IMR-90 (cell line): Measurements from ENCODE around the gene FGGY. TPM values are rescaled to one million over a fixed set of nuclear protein-coding genes. Genes with fewer than 3 reads are reported as not detected.

ENCODE experiments used
- ATAC-seq: fragments of 200-7000 bp; cut with Tn5 transposase; 2 replicates; pipeline ENCODE4 v1.9.1; 2020; ENCODE audit warnings: low read depth, mild to moderate bottlenecking, moderate library complexity
- BruUV-seq: library from RNA; stranded (reverse); fragments of 400-500 nt; replicated peaks from 2 replicates; lab custom pipeline; 2021; lab: Mats Ljungman, UMichigan
- CTCF ChIA-PET: fragments of 300-600 bp; formaldehyde crosslinking; extraction: SDS; loops from one replicate; lab custom pipeline; 2021; ENCODE audit warnings: antibody characterized with exemption; lab: Yijun Ruan, JAX
- POLR2A ChIA-PET: fragments of 300-600 bp; sonication (Branson Sonifier 250); formaldehyde crosslinking; loops from one replicate; lab custom pipeline; 2022; ENCODE audit warnings: antibody characterized with exemption; ENCODE audit not compliant: unreplicated experiment; lab: Charles Lee
- DNase-seq: peaks from one replicate; pipeline ENCODE4 v3.0.0; 2013
- H2AFZ ChIP-seq: replicated peaks from 2 replicates; pipeline ENCODE3; 2013; ENCODE audit warnings: low read length, mild to moderate bottlenecking; ENCODE audit not compliant: poor library complexity
- H2AK5ac ChIP-seq: 2 replicates; pipeline ENCODE4 v1.6.1; 2013; ENCODE audit warnings: low read depth, low read length, inconsistent platforms
- H2AK9ac ChIP-seq: replicated peaks from 2 replicates; pipeline ENCODE3; 2013; ENCODE audit warnings: mild to moderate bottlenecking, low read depth, low read length, moderate library complexity; ENCODE audit not compliant: poor library complexity
- H2BK120ac ChIP-seq: 2 replicates; pipeline ENCODE4 v1.6.1; 2013; ENCODE audit warnings: low read depth, low read length, inconsistent platforms
- H2BK15ac ChIP-seq: 3 replicates; pipeline ENCODE4 v1.6.1; 2013; ENCODE audit warnings: low read depth, low read length, inconsistent platforms
- H2BK20ac ChIP-seq: 2 replicates; pipeline ENCODE4 v1.6.1; 2013; ENCODE audit warnings: low read depth, mild to moderate bottlenecking, inconsistent platforms, low read length, moderate library complexity
- H2BK5ac ChIP-seq: 2 replicates; pipeline ENCODE4 v1.6.1; 2013; ENCODE audit warnings: mild to moderate bottlenecking, low read depth, low read length, inconsistent platforms; ENCODE audit not compliant: poor library complexity, severe bottlenecking
- H3K14ac ChIP-seq: replicated peaks from 2 replicates; pipeline ENCODE4 v1.6.1; 2013; ENCODE audit warnings: low read depth, low read length, inconsistent platforms
- H3K18ac ChIP-seq: 2 replicates; pipeline ENCODE4 v1.6.1; 2013; ENCODE audit warnings: low read depth, low read length, control low read depth
- H3K23ac ChIP-seq: 2 replicates; pipeline ENCODE4 v1.6.1; 2013; ENCODE audit warnings: low read depth, low read length, inconsistent platforms
- H3K27ac ChIP-seq: 2 replicates; pipeline ENCODE4 v1.5.1; 2013; ENCODE audit warnings: mild to moderate bottlenecking, control low read depth, low read length; ENCODE audit not compliant: insufficient read depth
- H3K27me3 ChIP-seq: 2 replicates; pipeline ENCODE4 v1.6.1; 2013; ENCODE audit warnings: low read length; ENCODE audit not compliant: control insufficient read depth, insufficient read depth
- H3K36me3 ChIP-seq: 2 replicates; pipeline ENCODE4 v1.6.1; 2013; ENCODE audit warnings: low read length, mixed read lengths; ENCODE audit not compliant: control insufficient read depth, insufficient read depth
- H3K4ac ChIP-seq: 2 replicates; pipeline ENCODE4 v1.6.1; 2013; ENCODE audit warnings: low read depth, low read length, inconsistent platforms
- H3K4me1 ChIP-seq: 2 replicates; pipeline ENCODE4 v1.6.1; 2013; ENCODE audit warnings: low read length, mixed read lengths; ENCODE audit not compliant: control insufficient read depth, insufficient read depth
- H3K4me2 ChIP-seq: 2 replicates; pipeline ENCODE4 v1.6.1; 2013; ENCODE audit warnings: low read depth, mild to moderate bottlenecking, control low read depth, low read length, moderate library complexity
- H3K4me3 ChIP-seq: 2 replicates; pipeline ENCODE4 v1.5.1; 2013; ENCODE audit warnings: low read depth, mild to moderate bottlenecking, control low read depth, low read length, moderate library complexity; ENCODE audit not compliant: insufficient read depth
- H3K56ac ChIP-seq: 2 replicates; pipeline ENCODE4 v1.6.1; 2013; ENCODE audit warnings: low read length, inconsistent platforms; ENCODE audit not compliant: insufficient read depth; ENCODE audit errors: extremely low read depth
- H3K79me1 ChIP-seq, 2 experiments: 2 replicates each; pipeline ENCODE4 v1.6.1; 2013; ENCODE audit warnings: low read length in 2 of 2, inconsistent platforms in 1 of 2, low read depth in 1 of 2
- H3K9ac ChIP-seq: 2 replicates; pipeline ENCODE4 v1.6.1; 2013; ENCODE audit warnings: low read depth, low read length, control low read depth
- H3K9me1 ChIP-seq: 2 replicates; pipeline ENCODE4 v1.6.1; 2013; ENCODE audit warnings: low read length, inconsistent platforms; ENCODE audit not compliant: insufficient read depth
- H3K9me3 ChIP-seq: 2 replicates; pipeline ENCODE4 v1.6.1; 2013; ENCODE audit warnings: low read length; ENCODE audit not compliant: control insufficient read depth, insufficient read depth
- H4K20me1 ChIP-seq: 2 replicates; pipeline ENCODE4 v1.6.1; 2013; ENCODE audit warnings: low read length, inconsistent platforms; ENCODE audit not compliant: insufficient read depth
- H4K5ac ChIP-seq: 2 replicates; pipeline ENCODE4 v1.6.1; 2013; ENCODE audit warnings: mild to moderate bottlenecking, low read depth, low read length, control low read depth
- H4K8ac ChIP-seq, 2 experiments: 2 replicates each; pipeline ENCODE4 v1.6.1; 2013; ENCODE audit warnings: low read depth in 2 of 2, low read length in 2 of 2, control low read depth in 1 of 2, inconsistent platforms in 1 of 2
- H4K91ac ChIP-seq: 2 replicates; pipeline ENCODE4 v1.6.1; 2013; ENCODE audit warnings: low read depth, low read length, inconsistent platforms; ENCODE audit not compliant: insufficient read depth
- BHLHE40 ChIP-seq: fragments of 150-350 bp; IDR thresholded peaks from 2 replicates; pipeline ENCODE4 v1.6.1; 2016; ENCODE audit warnings: mild to moderate bottlenecking, low read depth, low read length
- CEBPB ChIP-seq: IDR thresholded peaks from 2 replicates; pipeline ENCODE4 v1.6.1; 2012; ENCODE audit warnings: low read depth, low read length, improper control_type of control experiment
- CHD1 ChIP-seq: IDR thresholded peaks from 2 replicates; pipeline ENCODE4 v1.6.1; 2012; ENCODE audit warnings: low read depth, low read length, improper control_type of control experiment
- CTCF ChIP-seq: conservative IDR thresholded peaks from 2 replicates; pipeline ENCODE4 v1.5.1; 2012; ENCODE audit warnings: mild to moderate bottlenecking, low read depth, low read length, improper control_type of control experiment
- ELK1 ChIP-seq: fragments of 150-350 bp; IDR thresholded peaks from 2 replicates; pipeline ENCODE4 v1.6.1; 2016; ENCODE audit warnings: low read depth, mild to moderate bottlenecking, low read length, moderate library complexity, borderline replicate concordance
- FOS ChIP-seq: fragments of 150-350 bp; IDR thresholded peaks from 2 replicates; pipeline ENCODE4 v1.6.1; 2016; ENCODE audit warnings: low read depth, low read length
- MAFK ChIP-seq: IDR thresholded peaks from 2 replicates; pipeline ENCODE4 v1.6.1; 2012; ENCODE audit warnings: low read depth, low read length, improper control_type of control experiment
- POLR2A ChIP-seq: IDR thresholded peaks from 2 replicates; pipeline ENCODE4 v1.6.1; 2012; ENCODE audit warnings: mild to moderate bottlenecking, low read depth, low read length
- SMC3 ChIP-seq: fragments of 150-350 bp; IDR thresholded peaks from 2 replicates; pipeline ENCODE4 v1.6.1; 2016; ENCODE audit warnings: low read depth, mild to moderate bottlenecking, antibody characterized with exemption, low read length, moderate library complexity
- USF2 ChIP-seq: fragments of 150-350 bp; IDR thresholded peaks from 2 replicates; pipeline ENCODE4 v1.6.1; 2017; ENCODE audit warnings: mild to moderate bottlenecking, antibody characterized with exemption, low read length, low read depth
- WGBS, 2 experiments: methylation state at CpG; one replicate each; pipeline versions ENCODE4 v1.1.5 to v1.1.7; 2013; ENCODE audit warnings: missing lambda C conversion rate in 2 of 2; ENCODE audit not compliant: insufficient read length in 1 of 2; ENCODE audit errors: extremely low coverage in 2 of 2; 5-methylcytosine and 5-hydroxymethylcytosine counted together
- dilution Hi-C: fragments of 300-500 bp; cut with HindIII; formaldehyde crosslinking; loops from one replicate; pipeline ENCODE4 v1.14.3; 2018; ENCODE audit warnings: low sequenced_read_pairs; ENCODE audit not compliant: unreplicated experiment
- in situ Hi-C: fragments of 300-500 bp; cut with MboI; formaldehyde crosslinking; loops from 3 replicates; pipeline ENCODE4 v1.14.3; 2019; ENCODE audit warnings: low sequenced_read_pairs, inconsistent platforms, mixed read lengths
- intact Hi-C: fragments of 100-400 bp; cut with micrococcal nuclease; formaldehyde crosslinking; loops from 2 replicates; pipeline ENCODE4 v1.10.0; 2022
- polyA plus RNA-seq, 3 experiments: library from polyadenylated mRNA; depleted of rRNA; stranded (reverse); fragments of >200 nt; gene quantifications; 2 replicates each; pipeline ENCODE4 v1.2.3, GENCODE V29; 2012; ENCODE audit warnings: low replicate concordance in 1 of 3
- total RNA-seq: library from RNA; depleted of rRNA; stranded (reverse); fragments of >200 nt; gene quantifications from 2 replicates; pipeline ENCODE4 v1.2.3, GENCODE V29; 2012

The FGGY gene
- total and polyA plus RNA-seq, 2 of the 4 experiments (the other 2 are of a cell fraction): 5.6 to 14.0 TPM

GRCh38 chr1:59322814-59323213 lies 25.9 kb downstream of the FGGY start:
- no peak for ATAC-seq
- Histone ChIP-seq H3K27me3 (no peaks in the 10 kb centered on the region), H3K14ac (no peak overlapping the region), H3K23ac (no peak overlapping the region), H3K18ac (no peak overlapping the region), H4K5ac (no peak overlapping the region), H2AFZ (no peak overlapping the region), H2BK5ac (no peak overlapping the region), H3K56ac (no peak overlapping the region), H3K9me3 (no peaks in the 10 kb centered on the region), H3K36me3 (no peaks in the 10 kb centered on the region), H4K20me1 (no peaks in the 10 kb centered on the region), H2BK15ac (no peak overlapping the region), H3K27ac (no peak overlapping the region), H2AK5ac (no peak overlapping the region), H3K4me1 (no peaks in the 10 kb centered on the region; the same call in 1 of the 2 replicates), H3K9me1 (0 out of 2 replicates have a peak, but pooled peaks cover 2% of the 10 kb centered on the region), H3K4me2 (no peak overlapping the region), H3K9ac (no peak overlapping the region), H2BK20ac (no peak overlapping the region), H3K4me3 (no peak overlapping the region), H3K4ac (no peak overlapping the region), H3K79me1 (no peaks in the 10 kb centered on the region), H2AK9ac (no peak overlapping the region), H4K8ac (no peak overlapping the region), H2BK120ac (no peak overlapping the region), H4K91ac (no peak overlapping the region)
- BruUV-seq: no TSS peak
- dilution Hi-C loops: no loop called here
- ChIA-PET POLR2A (no interaction called here), CTCF (no interaction called here)
- intact Hi-C loops: loop anchor here (5.0 kb wide), 1 partner anchor 34 kb away; no protein-coding TSS in a partner anchor
- no CpG with 5 or more reads among the region's 2 CpGs for WGBS, 2 experiments
- in situ Hi-C loops: no loop called here
- no peak for DNase-seq
- TF ChIP-seq CTCF: no peak
- no peak for TF ChIP-seq MAFK
- no peak for TF ChIP-seq CEBPB
- no peak for TF ChIP-seq ELK1
- no peak for TF ChIP-seq POLR2A
- no peak for TF ChIP-seq SMC3
- no peak for TF ChIP-seq CHD1
- no peak for TF ChIP-seq USF2
- no peak for TF ChIP-seq FOS
- TF ChIP-seq BHLHE40: no peak
